ENCODE measurements around the gene SSUH2.

Gene SSUH2

GRCh38 chr3:8621872-8622271, 22.7 kb downstream of the SSUH2 start:
- no peak overlapping the region for H3K9ac ChIP-seq (ENCODE audit: low read length)
- no peaks in the 10 kb centered on the region for H3K4me1 ChIP-seq (ENCODE audit: insufficient read depth, low read length)
- no peak overlapping the region for H3K27ac ChIP-seq (ENCODE audit: low read depth, low read length)
- H3K4me3 ChIP-seq (ENCODE audit: low read depth in 1 of 2, low read length in 2 of 2): no peak overlapping the region
- H3K9me3 ChIP-seq (ENCODE audit: low read length): no peaks in the 10 kb centered on the region
- H3K36me3 ChIP-seq (ENCODE audit: insufficient read depth, low read length): no peaks in the 10 kb centered on the region
- H3K27me3 ChIP-seq (ENCODE audit: control insufficient read depth in 1 of 2, insufficient read depth in 2 of 2, low read length in 2 of 2): peaks cover 0 to 9% of the 10 kb centered on the region in 2 donors

GRCh38 chr3:8621141-8621540, 23.5 kb downstream of the SSUH2 start:
- H3K9ac ChIP-seq (ENCODE audit: low read length): no peak overlapping the region
- H3K27ac ChIP-seq (ENCODE audit: low read depth, low read length): no peak overlapping the region
- H3K4me1 ChIP-seq (ENCODE audit: insufficient read depth, low read length): no peaks in the 10 kb centered on the region
- H3K9me3 ChIP-seq (ENCODE audit: low read length): no peaks in the 10 kb centered on the region
- no peak overlapping the region for H3K4me3 ChIP-seq (ENCODE audit: low read depth in 1 of 2, low read length in 2 of 2)
- peaks cover 0 to 9% of the 10 kb centered on the region in 2 donors for H3K27me3 ChIP-seq (ENCODE audit: control insufficient read depth in 1 of 2, insufficient read depth in 2 of 2, low read length in 2 of 2)
- H3K36me3 ChIP-seq (ENCODE audit: insufficient read depth, low read length): no peaks in the 10 kb centered on the region

DNA sequence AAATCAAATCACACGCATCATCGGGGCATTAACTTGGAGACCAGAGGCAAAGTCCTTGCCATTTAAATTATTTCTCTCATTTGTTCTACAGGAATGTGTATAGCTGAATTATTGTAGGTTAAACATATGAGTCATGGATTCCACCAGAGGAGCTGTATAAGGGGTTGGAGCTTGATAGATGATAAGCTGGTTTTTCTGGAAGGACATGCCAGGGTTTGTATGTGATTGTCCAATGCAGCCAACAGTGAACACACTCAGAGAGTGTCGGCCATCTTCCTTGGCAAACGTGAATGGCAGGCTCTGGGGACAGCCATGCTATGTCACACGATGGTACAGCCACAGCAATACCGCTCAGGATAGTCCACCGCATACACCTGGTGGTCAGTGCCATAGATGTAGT, 25.1 kb downstream of the SSUH2 start:
- Histone ChIP-seq H3K27ac (ENCODE audit: low read depth, low read length) (no peak overlapping the region), H3K9ac (ENCODE audit: low read length) (no peak overlapping the region), H3K9me3 (ENCODE audit: low read length) (no peaks in the 10 kb centered on the region), H3K4me3 (ENCODE audit: low read depth in 1 of 2, low read length in 2 of 2) (no peak overlapping the region), H3K4me1 (ENCODE audit: insufficient read depth, low read length) (no peaks in the 10 kb centered on the region), H3K27me3 (ENCODE audit: control insufficient read depth in 1 of 2, insufficient read depth in 2 of 2, low read length in 2 of 2) (peaks cover 0 to 9% of the 10 kb centered on the region in 2 donors), H3K36me3 (ENCODE audit: insufficient read depth, low read length) (no peaks in the 10 kb centered on the region)

DNA sequence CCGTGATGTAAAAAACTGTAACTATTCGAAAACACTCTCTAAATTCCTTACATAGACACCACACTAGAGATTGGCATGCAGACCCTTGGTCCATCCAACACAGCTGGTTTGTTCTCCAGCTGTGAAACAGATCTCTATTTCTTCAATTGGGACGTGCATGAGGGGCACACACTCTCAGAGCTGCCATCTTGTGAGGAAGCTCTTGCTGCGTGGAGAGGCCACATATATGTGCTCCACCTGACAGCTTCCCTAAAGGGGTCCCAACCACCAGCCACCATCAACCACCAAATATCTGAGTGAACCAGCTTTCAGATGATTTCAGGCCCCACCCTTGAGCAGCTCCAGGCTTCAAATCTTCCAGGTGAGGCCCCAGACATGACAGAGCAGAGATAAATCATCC, 25.6 kb downstream of the SSUH2 start:
- Histone ChIP-seq H3K4me1 (ENCODE audit: insufficient read depth, low read length) (no peaks in the 10 kb centered on the region), H3K36me3 (ENCODE audit: insufficient read depth, low read length) (no peaks in the 10 kb centered on the region), H3K9ac (ENCODE audit: low read length) (no peak overlapping the region), H3K27ac (ENCODE audit: low read depth, low read length) (no peak overlapping the region), H3K27me3 (ENCODE audit: control insufficient read depth in 1 of 2, insufficient read depth in 2 of 2, low read length in 2 of 2) (peaks cover 0 to 9% of the 10 kb centered on the region in 2 donors), H3K4me3 (ENCODE audit: low read depth in 1 of 2, low read length in 2 of 2) (no peak overlapping the region), H3K9me3 (ENCODE audit: low read length) (no peaks in the 10 kb centered on the region)

DNA sequence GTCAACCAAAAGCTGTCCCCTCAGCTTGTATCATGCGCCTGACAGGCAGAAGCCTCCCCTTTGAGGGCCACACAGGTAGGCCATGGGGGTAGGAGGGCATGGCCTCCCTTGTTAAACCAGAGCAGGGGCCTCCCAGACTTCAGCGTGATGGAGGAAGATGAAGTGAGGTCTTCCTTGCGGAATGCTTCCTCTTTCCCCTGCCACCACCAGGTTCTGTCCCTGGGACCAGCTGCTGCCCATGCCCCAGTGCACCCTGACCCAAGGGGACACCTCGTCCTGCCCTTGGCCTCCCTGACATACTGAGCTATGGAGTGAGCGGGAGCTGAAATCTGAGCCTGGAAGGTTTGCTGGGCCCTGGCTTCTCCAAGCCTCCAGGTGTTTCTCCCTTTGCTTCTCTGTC, 26.7 kb downstream of the SSUH2 start:
- Histone ChIP-seq H3K9me3 (ENCODE audit: low read length) (no peaks in the 10 kb centered on the region), H3K27me3 (ENCODE audit: control insufficient read depth in 1 of 2, insufficient read depth in 2 of 2, low read length in 2 of 2) (peaks cover 0 to 1% of the 10 kb centered on the region in 2 donors), H3K4me3 (ENCODE audit: low read depth in 1 of 2, low read length in 2 of 2) (no peak overlapping the region), H3K36me3 (ENCODE audit: insufficient read depth, low read length) (no peaks in the 10 kb centered on the region), H3K27ac (ENCODE audit: low read depth, low read length) (no peak overlapping the region), H3K9ac (ENCODE audit: low read length) (no peak overlapping the region), H3K4me1 (ENCODE audit: insufficient read depth, low read length) (no peaks in the 10 kb centered on the region)

GRCh38 chr3:8610951-8611350, 33.6 kb downstream of the SSUH2 start:
- Histone ChIP-seq H3K4me1 (ENCODE audit: insufficient read depth, low read length) (peaks cover 12% of the 10 kb centered on the region), H3K9me3 (ENCODE audit: low read length) (no peaks in the 10 kb centered on the region), H3K27ac (ENCODE audit: low read depth, low read length) (no peak overlapping the region), H3K9ac (ENCODE audit: low read length) (no peak overlapping the region), H3K27me3 (ENCODE audit: control insufficient read depth in 1 of 2, insufficient read depth in 2 of 2, low read length in 2 of 2) (no peaks in the 10 kb centered on the region), H3K4me3 (ENCODE audit: low read depth in 1 of 2, low read length in 2 of 2) (no peak overlapping the region), H3K36me3 (ENCODE audit: insufficient read depth, low read length) (no peaks in the 10 kb centered on the region)

DNA sequence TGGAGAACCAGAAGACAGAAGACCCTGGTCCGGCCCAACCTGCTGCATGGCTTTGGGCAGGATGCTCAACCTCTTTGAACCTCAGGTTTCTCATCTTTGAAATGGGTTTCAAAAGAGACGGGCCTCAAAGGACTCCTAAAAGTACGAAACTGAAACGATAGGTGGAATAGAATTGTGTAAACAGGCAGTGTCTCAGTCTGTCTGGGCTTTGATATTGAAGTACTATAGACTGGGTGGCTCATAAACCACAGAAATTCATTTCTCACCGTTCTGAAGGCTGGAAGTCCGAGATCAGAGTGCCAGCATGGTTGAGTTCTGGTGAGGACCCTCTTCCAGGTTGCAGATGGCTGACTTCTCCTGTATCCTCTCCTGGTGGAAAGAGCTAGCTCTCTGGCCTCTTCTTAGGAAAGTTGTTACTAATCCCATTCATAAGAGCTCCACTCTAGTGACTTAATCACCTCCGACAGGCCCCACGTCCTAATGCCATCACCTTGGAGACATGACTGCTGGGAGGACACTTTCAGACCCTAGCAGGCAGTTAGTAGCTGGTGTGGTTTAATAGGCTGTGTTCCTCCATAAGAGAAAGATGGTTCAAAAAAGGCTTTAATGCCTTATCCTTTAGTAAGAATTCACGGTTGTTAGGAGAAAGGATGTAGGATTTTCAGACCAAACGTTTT, 35.7 kb downstream of the SSUH2 start:
- Histone ChIP-seq H3K36me3 (ENCODE audit: insufficient read depth, low read length) (no peaks in the 10 kb centered on the region), H3K4me1 (ENCODE audit: insufficient read depth, low read length) (peaks cover 12% of the 10 kb centered on the region), H3K9ac (ENCODE audit: low read length) (no peak overlapping the region), H3K27me3 (ENCODE audit: control insufficient read depth in 1 of 2, insufficient read depth in 2 of 2, low read length in 2 of 2) (no peaks in the 10 kb centered on the region), H3K9me3 (ENCODE audit: low read length) (no peaks in the 10 kb centered on the region), H3K4me3 (ENCODE audit: low read depth in 1 of 2, low read length in 2 of 2) (no peak overlapping the region), H3K27ac (ENCODE audit: low read depth, low read length) (no peak overlapping the region)

DNA sequence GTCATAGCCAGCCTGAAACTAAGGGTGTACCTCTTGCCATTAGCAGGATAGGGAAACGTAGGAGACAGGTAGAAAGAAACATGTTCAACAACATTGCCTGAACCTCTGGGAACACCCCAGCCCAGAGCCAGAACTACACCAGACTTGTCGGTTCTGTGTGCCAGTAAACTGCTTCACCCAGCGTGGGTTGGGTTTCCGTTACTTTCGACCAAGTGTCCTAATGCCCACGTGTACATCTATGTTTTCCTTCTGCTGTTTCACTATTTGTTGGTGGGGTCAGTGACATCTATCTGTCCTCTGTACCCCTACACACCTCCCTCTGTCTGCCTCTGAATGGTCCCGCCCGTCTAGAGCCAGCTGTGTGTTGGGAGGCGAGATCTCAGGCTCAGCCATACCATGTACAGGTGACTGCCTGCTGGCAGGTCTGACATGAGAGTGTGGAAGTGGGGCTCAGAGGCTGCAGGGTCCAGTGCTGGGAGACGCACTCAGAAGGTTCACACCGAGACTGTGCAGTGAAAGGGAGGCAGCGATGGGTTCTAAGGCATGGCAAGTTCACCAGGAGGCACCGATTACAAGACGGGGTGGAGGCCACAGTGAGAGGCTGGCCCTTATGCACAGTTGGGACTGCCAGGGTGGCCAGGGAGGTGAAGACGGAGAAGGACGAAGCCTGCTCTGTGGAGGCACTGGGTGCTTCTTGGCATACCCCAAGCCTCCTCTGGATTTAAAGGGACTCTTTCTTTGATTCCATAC, 36.4 kb downstream of the SSUH2 start:
- Histone ChIP-seq H3K4me3 (ENCODE audit: low read depth in 1 of 2, low read length in 2 of 2) (no peak overlapping the region), H3K9me3 (ENCODE audit: low read length) (no peaks in the 10 kb centered on the region), H3K9ac (ENCODE audit: low read length) (no peak overlapping the region), H3K36me3 (ENCODE audit: insufficient read depth, low read length) (no peaks in the 10 kb centered on the region), H3K27ac (ENCODE audit: low read depth, low read length) (no peak overlapping the region), H3K27me3 (ENCODE audit: control insufficient read depth in 1 of 2, insufficient read depth in 2 of 2, low read length in 2 of 2) (no peaks in the 10 kb centered on the region), H3K4me1 (ENCODE audit: insufficient read depth, low read length) (peaks cover 12% of the 10 kb centered on the region)

- no peaks in the 10 kb centered on the region for H3K27me3 ChIP-seq (ENCODE audit: control insufficient read depth in 1 of 2, insufficient read depth in 2 of 2, low read length in 2 of 2)
- H3K9me3 ChIP-seq (ENCODE audit: low read length): no peaks in the 10 kb centered on the region
- no peak overlapping the region for H3K27ac ChIP-seq (ENCODE audit: low read depth, low read length)
- no peak overlapping the region for H3K4me3 ChIP-seq (ENCODE audit: low read depth in 1 of 2, low read length in 2 of 2)
- no peak overlapping the region for H3K9ac ChIP-seq (ENCODE audit: low read length)
- no peaks in the 10 kb centered on the region for H3K36me3 ChIP-seq (ENCODE audit: insufficient read depth, low read length)
- peaks cover 12% of the 10 kb centered on the region for H3K4me1 ChIP-seq (ENCODE audit: insufficient read depth, low read length)
These were observed 37.2 kb downstream of the SSUH2 start for GRCh38 chr3:8607234-8608040.

DNA sequence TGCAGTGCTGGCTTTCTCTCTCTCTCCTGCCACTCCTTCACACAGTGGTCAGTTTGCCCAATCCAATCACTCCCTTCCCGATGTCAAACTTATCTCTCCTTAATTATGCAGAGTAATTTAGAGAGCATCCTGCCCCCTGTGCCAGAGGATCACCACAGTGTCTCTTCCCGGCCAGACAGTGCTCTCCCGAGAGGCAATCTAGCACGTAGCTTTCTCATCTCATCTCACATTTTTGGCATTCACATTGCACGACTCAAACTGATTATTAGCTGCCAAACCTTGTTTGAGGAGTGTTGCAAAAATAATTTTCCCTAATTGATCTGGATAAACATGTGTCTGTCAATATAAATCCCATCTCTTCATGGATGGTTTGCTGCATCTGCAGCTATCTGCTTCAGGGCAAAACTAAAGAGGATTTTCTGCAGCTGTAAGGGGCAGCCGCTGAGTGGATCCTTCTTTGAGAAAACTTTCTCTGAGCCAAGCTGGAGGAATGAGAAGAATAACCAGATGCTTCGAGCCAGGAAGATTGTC, 37.8 kb downstream of the SSUH2 start:
- no peak overlapping the region for H3K4me3 ChIP-seq (ENCODE audit: low read depth in 1 of 2, low read length in 2 of 2)
- no peak overlapping the region for H3K9ac ChIP-seq (ENCODE audit: low read length)
- no peaks in the 10 kb centered on the region for H3K9me3 ChIP-seq (ENCODE audit: low read length)
- no peak overlapping the region for H3K27ac ChIP-seq (ENCODE audit: low read depth, low read length)
- H3K27me3 ChIP-seq (ENCODE audit: control insufficient read depth in 1 of 2, insufficient read depth in 2 of 2, low read length in 2 of 2): no peaks in the 10 kb centered on the region
- H3K4me1 ChIP-seq (ENCODE audit: insufficient read depth, low read length): peaks cover 12% of the 10 kb centered on the region
- H3K36me3 ChIP-seq (ENCODE audit: insufficient read depth, low read length): no peaks in the 10 kb centered on the region

GRCh38 chr3:8604988-8605387, 39.6 kb downstream of the SSUH2 start:
- H3K4me3 ChIP-seq (ENCODE audit: low read depth in 1 of 2, low read length in 2 of 2): no peak overlapping the region
- peaks cover 12% of the 10 kb centered on the region for H3K4me1 ChIP-seq (ENCODE audit: insufficient read depth, low read length)
- no peaks in the 10 kb centered on the region for H3K27me3 ChIP-seq (ENCODE audit: control insufficient read depth in 1 of 2, insufficient read depth in 2 of 2, low read length in 2 of 2)
- H3K27ac ChIP-seq (ENCODE audit: low read depth, low read length): no peak overlapping the region
- H3K9ac ChIP-seq (ENCODE audit: low read length): no peak overlapping the region
- H3K9me3 ChIP-seq (ENCODE audit: low read length): no peaks in the 10 kb centered on the region
- H3K36me3 ChIP-seq (ENCODE audit: insufficient read depth, low read length): no peaks in the 10 kb centered on the region

All from muscle layer of colon (tissue), 2 donors.